GM19023 (cell line): ENCODE results near the gene GTPBP6.
"Not testable (repeated sequence)": the region's sequence is repeated elsewhere in the genome, so short reads cannot be mapped to it uniquely, and the experiment has no call there.

ENCODE experiments used
- ATAC-seq: cut with Tn5 transposase; IDR thresholded peaks from one replicate; pipeline ENCODE4 v1.9.1; 2021; ENCODE audit warnings: mild to moderate bottlenecking, moderate library complexity; ENCODE audit not compliant: unreplicated experiment

The GTPBP6 gene

GRCh38 chrX:317424-318067 is 1.1 kb downstream of the GTPBP6 start:
- ATAC-seq, result no peak

DNA sequence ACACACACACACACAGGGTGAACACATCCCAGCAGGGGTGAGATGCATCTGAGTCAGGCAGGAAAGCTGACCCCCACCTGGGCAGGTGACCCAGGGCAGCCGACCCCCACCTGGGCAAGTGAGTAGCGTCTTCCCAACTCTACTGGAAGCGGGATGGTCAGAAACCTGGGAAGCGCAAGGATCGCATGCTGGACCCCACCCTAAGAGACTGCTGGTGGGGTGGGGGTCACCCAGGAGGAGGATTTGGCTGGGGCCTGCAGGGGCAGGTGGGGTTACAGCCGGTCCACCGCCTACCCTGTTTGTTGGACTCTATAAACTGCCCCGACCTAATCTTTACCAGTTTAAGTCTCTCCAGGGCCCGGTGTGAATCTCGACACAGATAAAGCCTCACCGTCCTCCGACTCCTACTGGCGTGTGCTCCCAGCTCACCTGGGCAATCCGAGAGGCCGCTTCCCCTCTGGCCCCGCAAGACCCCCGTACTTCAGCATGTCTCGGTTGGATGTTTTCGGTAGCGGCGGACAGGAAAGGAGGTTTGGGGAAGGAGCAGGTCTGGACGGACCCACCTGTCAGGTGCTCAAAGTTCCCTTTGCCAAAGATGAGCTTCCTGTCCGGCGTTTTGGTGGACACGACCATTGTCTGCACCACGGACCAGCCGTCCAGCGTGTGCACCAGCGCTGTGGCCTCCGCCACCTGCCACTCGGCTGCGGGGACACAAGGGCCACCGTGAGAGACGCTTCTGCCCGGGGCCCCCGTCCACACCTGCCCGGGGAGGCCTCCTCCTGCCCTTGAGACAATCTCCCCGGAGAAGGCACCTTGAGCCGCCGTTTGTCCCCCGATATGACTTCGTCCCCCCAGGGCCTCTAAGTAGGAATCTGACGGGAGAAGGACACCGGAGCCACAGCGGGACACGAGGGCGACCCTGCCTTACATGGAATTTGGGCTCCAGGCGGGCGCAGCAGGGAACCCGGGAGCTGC is 2.0 kb downstream of the GTPBP6 start:
- no peak for ATAC-seq

- no peak for ATAC-seq
Measured at GRCh38 chrX:314781-315595, 3.6 kb downstream of the GTPBP6 start.

DNA sequence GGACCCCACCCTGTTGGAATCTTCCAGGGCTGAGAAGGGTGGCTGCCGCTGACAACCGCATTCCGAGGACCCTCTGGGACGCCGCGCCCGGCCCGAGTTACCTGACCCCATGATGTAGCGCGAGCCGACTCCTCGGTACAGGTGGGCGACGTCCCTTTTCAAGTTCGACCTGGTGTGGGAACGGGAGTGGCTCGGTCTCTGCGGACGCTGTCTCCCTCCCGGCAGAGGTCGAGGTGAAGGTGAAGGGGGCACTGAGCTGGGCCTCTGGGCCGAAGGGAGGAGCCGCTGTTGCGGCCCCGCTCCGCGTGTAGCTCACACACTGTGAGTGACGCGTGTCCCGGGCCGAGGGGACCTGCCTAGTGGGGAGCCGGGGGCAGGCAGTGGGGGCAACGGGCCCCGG is 4.5 kb downstream of the GTPBP6 start:
- ATAC-seq, result no peak

GRCh38 chrX:313546-313945 is 5.0 kb downstream of the GTPBP6 start:
- ATAC-seq, result no peak

GRCh38 chrX:312621-313331 is 5.8 kb downstream of the GTPBP6 start:
- ATAC-seq, result no peak

DNA sequence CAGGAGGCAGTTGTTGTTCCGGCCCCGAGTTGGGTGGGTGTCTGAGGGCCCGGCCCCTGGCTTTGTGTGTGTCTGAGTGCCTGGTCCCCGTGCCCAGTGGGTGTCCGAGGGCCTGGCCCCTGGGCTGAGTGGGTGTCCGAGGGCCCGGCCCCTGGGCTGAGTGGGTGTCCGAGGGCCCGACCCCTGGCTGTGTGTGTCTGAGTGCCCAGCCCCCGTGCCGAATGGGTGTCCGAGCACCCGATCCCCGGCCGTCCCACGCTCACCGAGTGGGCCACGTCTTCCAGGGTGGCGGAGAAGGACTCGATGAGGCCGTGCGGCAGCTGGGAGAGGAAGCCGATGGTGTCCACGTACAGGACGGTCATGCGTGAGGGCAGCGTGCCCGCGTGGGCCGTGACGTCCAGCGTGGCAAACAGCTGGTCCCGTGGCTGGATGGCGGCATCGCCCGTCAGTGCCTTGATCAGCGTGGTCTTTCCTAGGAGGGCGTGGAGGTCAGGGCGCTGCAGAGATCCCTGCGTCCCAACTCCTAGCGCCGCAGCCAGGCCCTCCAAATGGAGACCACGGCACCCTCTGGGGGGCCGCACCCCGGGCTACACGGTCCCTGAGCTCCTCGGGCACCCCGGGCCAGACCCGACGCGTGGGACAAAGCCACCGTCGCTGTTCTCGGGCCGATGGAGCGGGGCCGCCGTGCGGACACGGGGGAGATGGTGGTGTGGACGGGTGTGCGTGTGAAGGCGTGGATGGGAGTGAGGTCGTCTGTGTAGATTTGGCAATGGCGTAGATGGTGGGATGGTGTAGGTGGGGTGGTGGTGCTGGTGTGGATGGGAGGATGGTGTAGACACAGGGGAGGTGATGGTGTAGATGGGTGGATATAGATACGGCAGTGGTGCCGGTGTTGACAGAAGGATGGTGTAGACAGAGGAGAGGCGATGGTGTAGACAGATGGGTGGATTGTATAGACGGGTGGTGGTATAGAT is 7.2 kb downstream of the GTPBP6 start:
- ATAC-seq, result no peak

DNA sequence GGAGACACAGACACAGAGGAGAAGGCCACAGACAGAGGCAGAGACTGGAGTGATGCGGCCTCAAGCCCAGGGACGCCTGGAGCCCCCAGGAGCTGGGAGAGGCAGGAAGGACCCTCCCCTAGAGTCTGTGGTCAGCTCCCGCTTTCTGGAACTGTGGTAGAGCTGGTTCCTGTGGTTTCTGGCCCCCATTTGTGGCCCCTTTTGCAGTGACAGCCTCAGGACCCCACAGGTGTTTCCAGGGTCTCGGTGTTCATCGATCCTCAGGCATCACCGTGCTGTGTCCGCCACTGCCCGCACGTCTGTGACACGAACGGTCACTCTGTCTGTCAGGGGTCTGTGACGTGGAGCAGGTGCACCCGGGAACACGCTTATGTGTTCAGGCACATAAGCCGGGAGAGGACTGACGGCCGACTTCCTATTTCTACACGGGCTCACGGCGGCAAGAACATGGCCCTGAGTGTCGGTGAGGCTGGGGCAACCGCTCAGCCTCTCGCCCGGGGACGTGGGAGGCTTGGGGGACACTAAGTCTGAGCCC is 7.9 kb downstream of the GTPBP6 start:
- ATAC-seq, result no peak

- ATAC-seq, result no peak
Measured at GRCh38 chrX:308821-309520, 9.6 kb downstream of the GTPBP6 start.

- no peak for ATAC-seq
Measured at GRCh38 chrX:307261-308111, 11.1 kb downstream of the GTPBP6 start.

DNA sequence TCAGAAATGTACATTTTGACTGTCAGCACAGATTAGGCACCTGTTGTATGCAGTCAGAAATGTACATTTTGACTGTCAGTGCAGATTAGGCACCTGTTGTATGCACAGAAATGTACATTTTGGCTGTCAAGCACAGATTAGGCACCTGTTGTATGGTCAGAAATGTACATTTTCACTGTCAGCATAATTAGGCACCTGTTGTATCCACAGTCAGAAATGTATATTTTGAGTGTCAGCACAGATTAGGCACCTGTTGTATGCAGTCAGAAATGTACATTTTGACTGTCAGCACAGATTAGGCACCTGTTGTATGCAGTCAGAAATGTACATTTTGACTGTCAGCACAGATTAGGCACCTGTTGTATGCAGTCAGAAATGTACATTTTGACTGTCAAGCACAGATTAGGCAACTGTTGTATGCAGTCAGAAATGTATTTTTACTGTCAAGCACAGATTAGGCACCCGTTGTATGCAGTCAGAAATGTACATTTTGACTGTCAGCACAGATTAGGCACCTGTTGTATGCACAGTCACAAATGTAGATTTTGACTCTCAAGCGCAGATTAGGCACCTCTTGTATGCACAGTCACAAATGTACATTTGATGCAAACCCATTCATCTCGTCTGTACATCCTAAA is 11.9 kb downstream of the GTPBP6 start:
- ATAC-seq, result not testable (repeated sequence)

DNA sequence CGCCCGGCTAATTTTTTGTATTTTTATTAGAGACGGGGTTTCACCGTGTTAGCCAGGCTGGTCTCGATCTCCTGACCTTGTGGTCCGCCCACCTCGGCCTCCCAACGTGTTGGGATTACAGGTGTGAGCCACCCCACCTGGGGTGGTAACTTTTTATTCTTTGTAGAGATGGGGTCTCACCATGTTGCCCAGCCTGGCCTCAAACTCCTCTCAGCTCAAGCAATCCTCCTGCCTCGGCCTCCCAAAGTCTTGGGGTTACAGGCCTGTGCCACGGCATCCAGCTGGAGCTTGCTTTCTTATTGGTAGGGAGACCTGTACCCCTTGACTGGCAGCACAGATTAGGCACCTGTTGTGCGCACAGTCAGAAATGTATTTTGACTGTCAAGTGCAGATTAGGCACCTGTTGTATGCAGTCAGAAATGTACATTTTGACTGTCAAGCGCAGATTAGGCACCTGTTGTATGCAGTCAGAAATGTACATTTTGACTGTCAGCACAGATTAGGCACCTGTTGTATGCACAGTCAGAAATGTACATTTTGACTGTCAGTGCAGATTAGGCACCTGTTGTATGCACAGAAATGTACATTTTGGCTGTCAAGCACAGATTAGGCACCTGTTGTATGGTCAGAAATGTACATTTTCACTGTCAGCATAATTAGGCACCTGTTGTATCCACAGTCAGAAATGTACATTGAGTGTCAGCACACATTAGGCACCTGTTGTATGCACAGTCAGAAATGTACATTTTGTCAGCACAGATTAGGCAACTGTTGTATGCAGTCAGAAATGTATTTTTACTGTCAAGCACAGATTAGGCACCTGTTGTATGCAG is 12.6 kb downstream of the GTPBP6 start:
- ATAC-seq, result not testable (repeated sequence)

DNA sequence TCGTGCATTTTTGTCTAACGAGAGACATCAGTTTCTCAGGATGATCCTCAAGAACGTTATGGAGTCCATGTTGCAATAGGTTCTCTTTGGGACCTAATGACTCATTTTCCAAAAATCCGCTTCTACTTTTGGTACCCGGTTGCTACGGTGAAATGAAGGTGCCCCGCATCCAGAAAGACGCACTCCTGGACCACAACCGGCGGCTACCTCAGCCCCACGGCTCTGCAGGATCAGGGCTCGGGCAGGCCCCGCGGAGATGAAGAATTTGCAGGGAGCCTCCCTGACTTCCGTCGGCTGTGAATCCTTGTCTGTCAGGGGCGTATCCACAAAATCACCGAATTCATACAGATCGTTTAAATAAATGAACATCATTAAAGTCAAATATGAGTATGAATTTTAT is 15.6 kb downstream of the GTPBP6 start:
- no peak for ATAC-seq

- ATAC-seq, result no peak
Measured at GRCh38 chrX:300334-300733, 18.3 kb downstream of the GTPBP6 start.

DNA sequence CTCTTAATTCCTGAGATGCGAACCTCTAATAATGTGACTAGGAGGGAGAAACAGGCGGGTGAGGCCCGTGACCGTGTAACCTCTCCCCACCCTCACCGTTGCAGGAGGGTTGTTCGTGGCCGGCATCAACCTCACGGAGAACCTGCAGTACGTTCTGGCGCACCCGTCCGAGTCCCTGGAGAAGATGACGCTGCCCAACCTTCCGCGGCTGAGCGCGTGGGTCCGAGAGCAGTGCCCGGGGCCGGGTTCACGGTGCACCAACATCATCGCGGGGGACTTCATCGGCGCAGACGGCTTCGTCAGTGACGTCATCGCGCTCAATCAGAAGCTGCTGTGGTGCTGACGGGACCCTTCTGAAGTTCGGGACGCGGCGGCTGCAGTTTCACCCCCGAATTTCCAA is 19.6 kb downstream of the GTPBP6 start:
- ATAC-seq, result no peak

DNA sequence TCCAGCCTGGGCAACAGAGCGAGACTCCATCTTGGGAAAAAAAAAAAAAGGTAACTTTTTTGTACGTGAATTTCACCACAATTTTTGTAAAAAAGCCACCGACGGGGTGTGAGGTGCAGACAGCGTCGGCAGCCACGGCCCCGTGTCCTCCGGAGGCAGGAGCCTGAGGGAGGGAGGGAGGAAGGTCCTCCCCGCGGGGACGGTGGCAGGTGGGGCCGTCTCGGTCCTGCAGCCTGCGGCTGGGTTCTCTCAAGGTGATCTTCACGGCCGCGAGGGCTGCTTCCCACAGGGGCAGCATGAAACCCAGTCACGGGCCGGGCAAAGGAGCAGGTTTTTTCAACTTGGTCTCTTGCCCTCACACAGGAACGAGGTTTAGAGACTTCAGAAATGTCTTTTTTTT is 23.5 kb downstream of the GTPBP6 start:
- no peak for ATAC-seq
